ENCODE data around the gene GNG4.
"Not testable (repeated sequence)": the region's sequence is repeated elsewhere in the genome, so short reads cannot be mapped to it uniquely, and the experiment has no call there.

Gene GNG4

DNA sequence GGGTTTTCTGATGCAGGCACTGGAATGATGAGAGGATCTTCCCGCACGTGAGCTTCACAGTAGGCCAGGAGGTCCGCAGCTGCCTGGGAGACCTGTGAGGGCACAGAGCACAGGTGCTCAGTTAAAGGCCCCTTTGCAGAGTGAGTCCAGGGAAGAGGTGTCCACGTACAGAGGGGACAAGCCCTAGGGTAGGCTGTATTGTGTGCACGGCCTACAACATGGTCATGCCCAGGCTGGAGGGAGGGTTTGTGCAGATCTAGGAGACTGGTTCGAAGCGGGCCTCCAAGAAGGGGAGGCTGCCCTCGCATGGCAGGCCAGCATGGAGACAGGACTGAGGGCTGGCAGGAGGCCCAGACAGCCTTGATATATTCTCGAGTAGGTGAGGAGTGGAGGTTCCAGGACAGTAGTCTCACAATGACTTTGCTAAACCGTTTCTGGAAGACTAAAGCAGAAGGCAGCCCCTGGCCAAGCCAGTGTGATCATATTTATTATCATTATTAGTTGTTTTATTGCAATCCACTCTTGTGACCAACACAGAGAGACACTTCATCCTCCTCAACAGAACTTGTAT is 97.4 kb downstream of the GNG4 start:
- TF ChIP-seq CTCF (IDR thresholded peaks at IDR 0.05; ENCODE audit: unreplicated experiment in 3 of 3) = no peak
- Mint-ChIP-seq H3K27me3 (ENCODE audit: low read depth) (no peaks in the 10 kb centered on the region), H3K36me3 (ENCODE audit: low read depth) (no peaks in the 10 kb centered on the region), H3K9me3 (no peaks in the 10 kb centered on the region), H3K4me3 (no peak overlapping the region), H3K4me1 (peaks cover 12% of the 10 kb centered on the region), H3K27ac (no peak overlapping the region)

GRCh38 chr1:235549351-235550139 is 100.0 kb downstream of the GNG4 start:
- Mint-ChIP-seq H3K36me3 (ENCODE audit: low read depth) (no peaks in the 10 kb centered on the region), H3K4me1 (peaks cover 12% of the 10 kb centered on the region), H3K27ac (no peak overlapping the region), H3K4me3 (no peak overlapping the region), H3K27me3 (ENCODE audit: low read depth) (no peaks in the 10 kb centered on the region), H3K9me3 (no peaks in the 10 kb centered on the region)
- no peak for TF ChIP-seq CTCF (IDR thresholded peaks at IDR 0.05; ENCODE audit: unreplicated experiment in 3 of 3)

DNA sequence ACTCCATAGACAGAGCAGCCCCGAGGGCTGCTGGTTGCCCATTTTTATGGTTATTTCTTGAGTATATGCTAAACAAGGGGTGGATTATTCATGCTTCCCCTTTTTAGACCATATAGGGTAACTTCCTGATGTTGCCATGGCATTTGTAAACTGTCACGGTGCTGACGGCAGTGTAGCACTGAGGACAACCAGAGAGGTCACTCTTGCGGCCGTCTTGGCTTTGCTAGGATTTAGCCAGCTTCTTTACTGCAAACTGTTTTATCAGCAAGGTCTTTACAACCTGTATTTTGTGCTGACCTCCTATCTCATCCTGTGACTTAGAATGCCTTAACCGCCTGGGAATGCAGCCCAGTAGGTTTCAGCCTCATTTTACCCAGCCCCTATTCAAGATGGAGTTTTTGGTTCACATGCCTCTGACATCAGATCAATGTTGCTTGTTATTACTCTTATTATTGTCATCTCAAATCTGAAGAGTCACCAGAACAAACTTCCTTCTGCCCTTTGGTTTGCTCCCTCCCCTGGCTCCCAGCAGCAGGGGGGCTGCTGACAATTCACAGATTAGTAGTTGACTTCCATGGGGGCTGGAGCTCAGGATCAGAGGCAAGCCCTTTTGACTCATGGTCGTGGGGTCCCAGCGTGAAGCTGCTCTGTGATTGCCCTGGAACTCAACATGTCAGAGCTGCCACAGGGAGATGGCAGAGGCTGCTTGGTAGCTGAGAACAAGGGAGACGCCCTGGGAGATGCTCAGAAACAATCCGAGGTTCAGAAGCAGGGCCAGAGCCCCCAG is 103.0 kb downstream of the GNG4 start:
- H3K4me3 Mint-ChIP-seq; H3K36me3 Mint-ChIP-seq (ENCODE audit: low read depth); H3K4me1 Mint-ChIP-seq: not testable (repeated sequence)

GRCh38 chr1:235545292-235545930 is 104.2 kb downstream of the GNG4 start:
- H3K4me1 Mint-ChIP-seq = no peaks in the 10 kb centered on the region
- peak overlapping the region; percentile 1 to 65 (median 37) for H3K27ac Mint-ChIP-seq
- H3K27me3 Mint-ChIP-seq (ENCODE audit: low read depth) = no peaks in the 10 kb centered on the region
- no peaks in the 10 kb centered on the region for H3K9me3 Mint-ChIP-seq
- no peaks in the 10 kb centered on the region for H3K36me3 Mint-ChIP-seq (ENCODE audit: low read depth)
- no peak overlapping the region for H3K4me3 Mint-ChIP-seq
- no peak for TF ChIP-seq CTCF (IDR thresholded peaks at IDR 0.05; ENCODE audit: unreplicated experiment in 3 of 3)

More for the DNA sequence above, 103.0 kb downstream of the GNG4 start:
- H3K9me3 Mint-ChIP-seq; H3K27me3 Mint-ChIP-seq (ENCODE audit: low read depth): not testable (repeated sequence)
- H3K27ac Mint-ChIP-seq = peak overlapping the region in 1 of 3 experiments; percentile 3

DNA sequence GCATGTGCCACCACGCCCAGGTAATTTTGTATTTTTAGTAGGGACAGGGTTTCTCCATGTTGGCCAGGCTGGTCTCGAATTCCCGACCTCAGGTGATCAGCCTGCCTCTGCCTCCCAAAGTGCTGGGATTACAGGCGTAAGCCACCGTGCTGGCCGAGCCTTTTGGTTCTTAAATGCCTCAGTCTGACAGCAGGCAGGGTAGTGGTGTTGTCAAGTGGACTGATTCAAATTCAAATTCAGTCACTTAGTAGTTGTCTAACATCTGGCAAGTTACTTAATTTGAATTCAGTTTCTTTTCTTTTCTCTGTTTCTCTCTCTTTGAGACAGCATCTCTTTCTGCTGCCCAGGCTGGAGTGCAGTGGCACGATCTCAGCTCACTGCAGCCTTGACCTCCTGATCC is 106.7 kb downstream of the GNG4 start:
- not testable (repeated sequence) for H3K9me3 Mint-ChIP-seq; H3K27me3 Mint-ChIP-seq (ENCODE audit: low read depth); H3K4me1 Mint-ChIP-seq; H3K36me3 Mint-ChIP-seq (ENCODE audit: low read depth); H3K27ac Mint-ChIP-seq; H3K4me3 Mint-ChIP-seq

GRCh38 chr1:235533476-235534168 is 116.0 kb downstream of the GNG4 start:
- Mint-ChIP-seq H3K27me3 (ENCODE audit: low read depth) (no peaks in the 10 kb centered on the region), H3K4me3 (no peak overlapping the region), H3K27ac (no peak overlapping the region), H3K4me1 (no peaks in the 10 kb centered on the region), H3K36me3 (ENCODE audit: low read depth) (no peaks in the 10 kb centered on the region), H3K9me3 (peaks cover 3% of the 10 kb centered on the region)
- no peak for TF ChIP-seq CTCF (IDR thresholded peaks at IDR 0.05; ENCODE audit: unreplicated experiment in 3 of 3)
